ENCODE measurements around the gene PROC.

DNA sequence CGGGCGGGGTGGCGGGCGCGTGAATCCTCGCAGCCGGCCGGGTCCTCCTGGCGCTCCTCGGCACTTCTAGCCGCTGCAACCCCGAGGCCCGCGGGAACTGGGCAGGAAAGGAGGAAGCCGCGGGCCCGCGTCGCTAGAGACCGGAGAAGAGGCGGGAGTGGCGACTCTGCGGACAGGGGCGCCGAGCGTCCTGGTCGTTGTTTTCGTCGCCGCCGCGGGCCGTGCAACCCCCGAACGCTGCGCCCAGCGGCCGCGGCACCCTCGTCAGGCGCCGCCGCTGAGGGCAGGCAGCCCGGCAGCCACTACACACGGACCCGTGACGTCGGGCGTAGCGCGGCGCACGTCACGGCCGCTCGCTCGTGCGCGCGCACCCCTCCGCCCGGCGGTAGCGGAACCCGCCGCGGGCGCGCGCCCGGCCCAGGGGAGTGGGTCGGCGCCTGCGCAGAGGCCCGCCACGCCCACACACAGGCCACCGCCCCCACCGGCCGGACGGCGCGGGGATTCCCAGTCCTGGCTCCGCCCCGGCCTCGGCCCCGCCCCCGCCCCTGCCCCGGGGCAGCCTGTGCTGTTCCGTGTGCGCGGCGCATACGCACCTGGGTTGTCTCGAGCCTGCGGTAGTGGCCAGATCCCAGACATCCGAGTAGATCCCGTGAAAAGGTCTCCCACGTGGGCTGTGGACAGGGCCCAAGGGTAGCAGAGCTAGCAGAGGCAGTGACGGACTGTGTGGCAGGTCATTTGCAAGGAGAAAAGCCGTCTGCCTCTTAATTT, 30.4 kb upstream of the PROC start, which contains the start of gene MAP3K2:
- TF ChIP-seq, protein P1, sequence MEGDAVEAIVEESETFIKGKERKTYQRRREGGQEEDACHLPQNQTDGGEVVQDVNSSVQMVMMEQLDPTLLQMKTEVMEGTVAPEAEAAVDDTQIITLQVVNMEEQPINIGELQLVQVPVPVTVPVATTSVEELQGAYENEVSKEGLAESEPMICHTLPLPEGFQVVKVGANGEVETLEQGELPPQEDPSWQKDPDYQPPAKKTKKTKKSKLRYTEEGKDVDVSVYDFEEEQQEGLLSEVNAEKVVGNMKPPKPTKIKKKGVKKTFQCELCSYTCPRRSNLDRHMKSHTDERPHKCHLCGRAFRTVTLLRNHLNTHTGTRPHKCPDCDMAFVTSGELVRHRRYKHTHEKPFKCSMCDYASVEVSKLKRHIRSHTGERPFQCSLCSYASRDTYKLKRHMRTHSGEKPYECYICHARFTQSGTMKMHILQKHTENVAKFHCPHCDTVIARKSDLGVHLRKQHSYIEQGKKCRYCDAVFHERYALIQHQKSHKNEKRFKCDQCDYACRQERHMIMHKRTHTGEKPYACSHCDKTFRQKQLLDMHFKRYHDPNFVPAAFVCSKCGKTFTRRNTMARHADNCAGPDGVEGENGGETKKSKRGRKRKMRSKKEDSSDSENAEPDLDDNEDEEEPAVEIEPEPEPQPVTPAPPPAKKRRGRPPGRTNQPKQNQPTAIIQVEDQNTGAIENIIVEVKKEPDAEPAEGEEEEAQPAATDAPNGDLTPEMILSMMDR (IDR thresholded peaks at IDR 0.05): no peak
- TF ChIP-seq, protein P2, sequence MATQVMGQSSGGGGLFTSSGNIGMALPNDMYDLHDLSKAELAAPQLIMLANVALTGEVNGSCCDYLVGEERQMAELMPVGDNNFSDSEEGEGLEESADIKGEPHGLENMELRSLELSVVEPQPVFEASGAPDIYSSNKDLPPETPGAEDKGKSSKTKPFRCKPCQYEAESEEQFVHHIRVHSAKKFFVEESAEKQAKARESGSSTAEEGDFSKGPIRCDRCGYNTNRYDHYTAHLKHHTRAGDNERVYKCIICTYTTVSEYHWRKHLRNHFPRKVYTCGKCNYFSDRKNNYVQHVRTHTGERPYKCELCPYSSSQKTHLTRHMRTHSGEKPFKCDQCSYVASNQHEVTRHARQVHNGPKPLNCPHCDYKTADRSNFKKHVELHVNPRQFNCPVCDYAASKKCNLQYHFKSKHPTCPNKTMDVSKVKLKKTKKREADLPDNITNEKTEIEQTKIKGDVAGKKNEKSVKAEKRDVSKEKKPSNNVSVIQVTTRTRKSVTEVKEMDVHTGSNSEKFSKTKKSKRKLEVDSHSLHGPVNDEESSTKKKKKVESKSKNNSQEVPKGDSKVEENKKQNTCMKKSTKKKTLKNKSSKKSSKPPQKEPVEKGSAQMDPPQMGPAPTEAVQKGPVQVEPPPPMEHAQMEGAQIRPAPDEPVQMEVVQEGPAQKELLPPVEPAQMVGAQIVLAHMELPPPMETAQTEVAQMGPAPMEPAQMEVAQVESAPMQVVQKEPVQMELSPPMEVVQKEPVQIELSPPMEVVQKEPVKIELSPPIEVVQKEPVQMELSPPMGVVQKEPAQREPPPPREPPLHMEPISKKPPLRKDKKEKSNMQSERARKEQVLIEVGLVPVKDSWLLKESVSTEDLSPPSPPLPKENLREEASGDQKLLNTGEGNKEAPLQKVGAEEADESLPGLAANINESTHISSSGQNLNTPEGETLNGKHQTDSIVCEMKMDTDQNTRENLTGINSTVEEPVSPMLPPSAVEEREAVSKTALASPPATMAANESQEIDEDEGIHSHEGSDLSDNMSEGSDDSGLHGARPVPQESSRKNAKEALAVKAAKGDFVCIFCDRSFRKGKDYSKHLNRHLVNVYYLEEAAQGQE (IDR thresholded peaks at IDR 0.05; ENCODE audit: insufficient read depth in 1 of 2, low read depth in 2 of 2, low read length in 1 of 2): no peak
- TF ChIP-seq POLR2AphosphoS5 (IDR thresholded peaks at IDR 0.05; ENCODE audit: low read depth, low read length) (peak; percentile 79), SIN3A (IDR thresholded peaks at IDR 0.05; ENCODE audit: borderline replicate concordance, insufficient read depth, low read depth, low read length) (peak; percentile 55; the same call in 1 of the 2 replicates)

Measured in Panc1 (cell line).